Measurements from ENCODE around the gene TMEM219. TPM values are rescaled to one million over a fixed set of nuclear protein-coding genes. Genes with fewer than 3 reads are reported as not detected.

The TMEM219 gene, protein sequence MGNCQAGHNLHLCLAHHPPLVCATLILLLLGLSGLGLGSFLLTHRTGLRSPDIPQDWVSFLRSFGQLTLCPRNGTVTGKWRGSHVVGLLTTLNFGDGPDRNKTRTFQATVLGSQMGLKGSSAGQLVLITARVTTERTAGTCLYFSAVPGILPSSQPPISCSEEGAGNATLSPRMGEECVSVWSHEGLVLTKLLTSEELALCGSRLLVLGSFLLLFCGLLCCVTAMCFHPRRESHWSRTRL
- 10 to 100 TPM; 79.7 to 90.4 (median 82.1) TPM for total RNA-seq
- 97.4 TPM for polyA plus RNA-seq
- long read RNA-seq, donor 1, transcript TMEM219-201 (6 exons, 999 nt): major isoform, 31 of 110 reads
- long read RNA-seq, donor 1, transcript TMEM219-204 (5 exons, 1,292 nt): minor isoform, 23 of 110 reads
- long read RNA-seq, donor 1, partial matches to known transcripts: 1 of 110 reads
- long read RNA-seq, donor 1, other reads (novel, unspliced or antisense): 54 of 110 reads
- long read RNA-seq, donor 2, transcript TMEM219-204 (5 exons, 1,292 nt): minor isoform, 10 of 61 reads
- long read RNA-seq, donor 2, transcript TMEM219-201 (6 exons, 999 nt): major isoform, 19 of 61 reads
- long read RNA-seq, donor 2, partial matches to known transcripts: 2 of 61 reads
- long read RNA-seq, donor 2, other reads (novel, unspliced or antisense): 29 of 61 reads
- long read RNA-seq, donor 3, transcript TMEM219-201 (6 exons, 999 nt): minor isoform, 22 of 89 reads
- long read RNA-seq, donor 3, transcript TMEM219-204 (5 exons, 1,292 nt): major isoform, 23 of 89 reads
- long read RNA-seq, donor 3, partial matches to known transcripts: 7 of 89 reads
- long read RNA-seq, donor 3, other reads (novel, unspliced or antisense): 36 of 89 reads
- long read RNA-seq, donor 4, transcript TMEM219-204 (5 exons, 1,292 nt): minor isoform, 11 of 65 reads
- long read RNA-seq, donor 4, transcript TMEM219-201 (6 exons, 999 nt): major isoform, 18 of 65 reads
- long read RNA-seq, donor 4, partial matches to known transcripts: 4 of 65 reads
- long read RNA-seq, donor 4, other reads (novel, unspliced or antisense): 32 of 65 reads

DNA sequence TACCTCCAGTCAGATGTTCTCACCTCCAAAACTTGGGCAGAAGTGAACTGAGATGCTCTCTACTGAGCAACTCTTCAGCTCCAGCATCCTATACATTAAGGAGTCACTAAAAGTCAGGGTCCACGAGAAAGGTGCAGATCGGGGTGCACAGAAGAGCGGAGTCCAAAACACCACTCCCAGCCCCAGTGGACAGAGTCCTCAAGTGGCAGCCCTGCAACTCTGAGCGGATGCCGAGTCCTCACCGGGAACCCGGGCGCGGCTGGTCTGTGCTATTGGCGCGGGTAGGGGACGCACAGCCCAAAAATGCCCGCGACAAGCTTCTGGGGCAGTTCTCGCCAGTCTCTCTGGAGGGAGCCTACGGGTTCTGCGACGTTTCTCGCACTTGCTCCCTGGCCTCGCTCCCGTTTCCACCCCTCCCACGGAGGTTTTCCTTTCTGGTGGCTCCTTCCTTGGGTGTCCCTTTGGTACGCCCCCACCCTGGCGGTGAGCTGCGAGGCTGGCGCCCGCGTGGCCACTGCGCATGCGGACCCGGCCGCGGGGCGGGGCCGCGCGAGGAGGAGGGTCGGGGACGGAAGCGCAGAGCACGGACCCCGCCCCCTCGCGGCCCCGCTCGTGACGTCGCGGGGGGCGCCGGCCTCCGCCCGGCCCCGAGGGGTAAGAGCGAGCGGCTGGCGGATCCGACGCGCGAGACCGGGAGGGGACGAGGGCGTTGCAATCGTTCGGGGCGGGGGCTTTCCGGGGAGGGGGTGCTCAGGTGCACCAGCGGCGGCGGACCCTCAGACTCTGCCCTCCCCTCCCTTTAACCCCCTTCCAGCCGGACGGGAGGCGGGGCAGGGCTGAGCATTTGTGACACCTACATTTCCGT, at the start of gene TMEM219:
Gene TMEM219, plus strand, starts transcription at position 601 of the 865 bp plus-strand sequence. CDS start 1,065 bp downstream, outside the sequence.
- DNase-seq (peak; percentile 91 to 98 (median 97)), ATAC-seq (peak; percentile 98)
- peak within 1 kb of the TSS; percentile 80 for H3K4me3 ChIP-seq (ENCODE audit: low read length)
- no peaks in the 10 kb centered on the region for H3K4me1 ChIP-seq (ENCODE audit: control insufficient read depth, insufficient read depth, low read length)
- H3K9me3 ChIP-seq (ENCODE audit: control insufficient read depth, low read length): no peaks in the 10 kb centered on the region
- intact Hi-C loops (cut with DNase I): loop anchor here in 2 of 4 donors (2.0 to 5.0 kb wide), 2 partner anchors 34 to 35 kb away; partner anchors contain the start of gene KCTD13 (in 2 of the 2)
- H3K27ac ChIP-seq (ENCODE audit: low read length): peak within 1 kb of the TSS; percentile 95
- no peaks in the 10 kb centered on the region for H3K27me3 ChIP-seq (ENCODE audit: control insufficient read depth, insufficient read depth)
- under 1% methylated on average over 75 of the region's 75 CpGs for WGBS

DNA sequence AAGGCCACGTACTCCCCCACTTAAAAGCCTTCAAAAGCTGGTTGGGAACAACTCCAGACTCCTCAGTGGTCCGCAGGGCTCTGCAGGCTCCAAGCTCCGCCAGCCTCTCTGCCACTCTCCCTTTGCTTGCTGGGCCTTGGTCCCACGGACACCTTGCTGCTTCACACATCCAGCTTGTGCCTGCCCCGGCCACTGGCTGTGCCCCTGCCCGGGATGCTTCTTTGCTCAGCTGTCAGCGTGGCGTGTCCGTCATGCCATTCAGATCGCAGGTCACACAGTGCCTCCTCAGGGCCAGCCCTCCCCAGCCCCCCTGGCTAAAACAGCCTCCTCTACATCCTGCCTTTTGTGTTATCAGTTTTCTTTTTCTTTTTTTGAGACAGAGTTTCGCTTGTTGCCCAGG, 49.8 kb upstream of the TMEM219 start:
- 59% methylated on average over 11 of the region's 11 CpGs for WGBS
- Histone ChIP-seq H3K27me3 (ENCODE audit: control insufficient read depth, insufficient read depth) (no peaks in the 10 kb centered on the region), H3K9me3 (ENCODE audit: control insufficient read depth, low read length) (no peaks in the 10 kb centered on the region), H3K4me3 (ENCODE audit: low read length) (no peak overlapping the region), H3K4me1 (ENCODE audit: control insufficient read depth, insufficient read depth, low read length) (no peaks in the 10 kb centered on the region), H3K27ac (ENCODE audit: low read length) (no peak overlapping the region)
- ATAC-seq: no peak
- intact Hi-C loops (cut with DNase I): no loop called here
- DNase-seq: no peak

DNA sequence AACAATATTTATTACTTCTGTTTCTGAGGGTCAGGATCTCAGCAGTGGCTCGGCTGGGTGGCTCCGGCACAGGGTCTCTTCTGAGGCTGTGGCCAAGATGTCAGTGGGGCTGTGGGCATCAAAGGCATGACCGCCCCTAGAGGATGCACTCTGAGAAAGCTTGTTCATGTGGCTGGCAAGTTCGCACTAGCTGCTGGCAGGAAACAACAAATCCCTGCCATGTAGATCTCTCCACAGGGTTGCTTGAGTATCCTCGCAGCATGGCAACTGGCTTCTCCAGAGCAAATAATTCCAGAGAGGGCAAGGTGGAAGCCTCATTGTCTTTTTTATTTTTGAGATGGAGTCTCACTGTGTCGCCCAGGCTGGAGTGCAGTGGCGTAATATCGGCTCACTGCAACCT, 48.4 kb upstream of the TMEM219 start:
- intact Hi-C loops (cut with DNase I): no loop called here
- 96% methylated on average over 8 of the region's 8 CpGs for WGBS

DNA sequence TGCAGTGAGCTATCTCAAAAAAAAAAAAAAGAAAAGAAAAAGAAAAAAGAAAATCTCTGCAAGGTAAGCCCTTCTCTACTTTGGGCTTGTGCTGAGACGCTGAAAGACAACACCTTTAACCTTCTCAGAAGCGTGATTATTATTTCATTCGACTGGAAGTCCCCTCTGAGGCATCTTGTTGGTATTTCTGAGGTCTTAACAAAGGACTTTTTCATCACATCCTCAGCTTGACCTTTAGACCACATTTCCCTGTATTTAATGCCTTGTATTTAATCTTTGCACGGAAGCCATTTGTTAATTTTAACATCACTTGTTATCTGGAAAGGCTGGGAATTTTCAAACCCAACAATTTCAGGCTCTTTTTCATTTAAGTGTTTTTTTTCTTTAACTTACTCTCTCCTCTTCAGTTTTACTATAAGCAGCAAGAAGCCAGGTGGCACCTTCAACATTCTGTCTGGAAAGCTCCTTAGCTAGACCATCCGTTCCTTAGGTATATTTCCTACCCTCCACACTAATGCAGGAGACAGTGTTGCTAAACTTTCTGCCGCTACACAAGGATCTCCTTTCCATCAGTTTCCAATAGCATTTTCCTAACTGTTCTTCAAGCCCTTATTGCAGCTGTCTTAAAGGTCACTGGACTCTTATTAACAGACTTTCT, 46.2 kb upstream of the TMEM219 start:
- Histone ChIP-seq H3K27ac (ENCODE audit: low read length) (no peak overlapping the region), H3K27me3 (ENCODE audit: control insufficient read depth, insufficient read depth) (no peaks in the 10 kb centered on the region), H3K4me3 (ENCODE audit: low read length) (no peak overlapping the region), H3K4me1 (ENCODE audit: control insufficient read depth, insufficient read depth, low read length) (no peaks in the 10 kb centered on the region), H3K9me3 (ENCODE audit: control insufficient read depth, low read length) (no peaks in the 10 kb centered on the region)
- no peak for DNase-seq
- intact Hi-C loops (cut with DNase I): no loop called here
- 71% methylated on average over 6 of the region's 6 CpGs for WGBS
- no peak for ATAC-seq

More for the DNA sequence above, 48.4 kb upstream of the TMEM219 start:
- H3K4me1 ChIP-seq (ENCODE audit: control insufficient read depth, insufficient read depth, low read length): no peaks in the 10 kb centered on the region
- no peaks in the 10 kb centered on the region for H3K9me3 ChIP-seq (ENCODE audit: control insufficient read depth, low read length)
- no peak overlapping the region for H3K27ac ChIP-seq (ENCODE audit: low read length)
- H3K27me3 ChIP-seq (ENCODE audit: control insufficient read depth, insufficient read depth): no peaks in the 10 kb centered on the region
- ATAC-seq (no peak), DNase-seq (no peak)
- no peak overlapping the region for H3K4me3 ChIP-seq (ENCODE audit: low read length)

DNA sequence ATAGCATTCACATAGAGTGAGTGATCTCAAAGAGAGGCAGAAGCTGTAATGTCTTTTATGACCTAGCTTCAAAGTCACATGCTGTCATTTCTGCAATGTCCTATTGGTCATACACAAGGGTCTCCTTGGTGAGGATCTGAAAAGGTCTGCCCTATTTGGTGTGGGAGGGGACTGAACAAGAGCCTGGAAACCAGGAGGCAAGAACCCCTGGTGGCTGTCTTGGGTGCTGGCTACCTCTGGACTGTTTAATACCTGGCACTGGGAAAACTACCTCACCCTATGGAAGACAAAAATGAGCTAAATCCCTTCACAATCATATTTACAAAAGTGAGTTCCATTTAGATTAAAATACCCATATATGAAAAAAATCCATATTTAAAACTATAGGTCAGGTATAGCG, 44.9 kb upstream of the TMEM219 start:
- H3K27ac ChIP-seq (ENCODE audit: low read length): no peak overlapping the region
- H3K4me3 ChIP-seq (ENCODE audit: low read length): no peak overlapping the region
- ATAC-seq (no peak), DNase-seq (no peak)
- no peaks in the 10 kb centered on the region for H3K27me3 ChIP-seq (ENCODE audit: control insufficient read depth, insufficient read depth)
- H3K4me1 ChIP-seq (ENCODE audit: control insufficient read depth, insufficient read depth, low read length): no peaks in the 10 kb centered on the region
- no peaks in the 10 kb centered on the region for H3K9me3 ChIP-seq (ENCODE audit: control insufficient read depth, low read length)
- WGBS: 98% methylated on average over 1 of the region's 1 CpG
- intact Hi-C loops (cut with DNase I): no loop called here

DNA sequence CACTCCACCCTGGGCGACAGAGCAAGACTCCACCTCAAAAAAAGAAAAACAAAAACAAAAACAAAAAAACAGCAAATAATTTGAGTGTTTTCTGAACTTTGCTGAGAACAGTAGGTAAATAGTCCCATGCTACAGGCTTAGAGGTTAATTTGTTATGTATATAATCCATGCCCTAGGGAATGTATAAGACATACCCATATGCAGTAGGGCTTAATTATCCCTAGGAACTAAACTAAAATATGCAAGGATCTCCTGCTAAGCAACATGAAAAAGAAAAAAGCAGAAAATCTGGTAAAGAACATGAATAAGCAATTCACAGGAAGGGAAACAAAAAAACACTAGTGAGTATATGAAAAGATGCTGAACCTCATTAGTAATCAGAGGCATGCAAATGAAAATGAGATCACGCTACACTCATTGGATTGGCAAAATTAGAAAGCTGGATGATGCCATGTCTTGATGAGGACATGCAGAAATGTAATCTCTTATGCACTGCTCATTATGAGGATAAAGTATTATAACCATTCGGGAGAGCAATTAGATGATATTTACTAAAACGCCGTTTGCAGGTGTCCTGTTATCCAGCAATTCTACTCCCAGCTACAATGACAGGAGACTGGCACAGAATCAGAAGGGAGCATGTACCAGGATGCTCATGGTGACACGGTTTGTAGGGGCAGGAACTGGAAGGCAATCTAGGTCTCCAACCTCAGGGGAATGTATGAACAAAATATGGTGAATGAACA, 41.4 kb upstream of the TMEM219 start:
- ATAC-seq: no peak
- 82% methylated on average over 6 of the region's 6 CpGs for WGBS
- DNase-seq: no peak
- intact Hi-C loops (cut with DNase I): no loop called here
- Histone ChIP-seq H3K4me1 (ENCODE audit: control insufficient read depth, insufficient read depth, low read length) (peaks cover 2% of the 10 kb centered on the region), H3K4me3 (ENCODE audit: low read length) (no peak overlapping the region), H3K27ac (ENCODE audit: low read length) (no peak overlapping the region), H3K27me3 (ENCODE audit: control insufficient read depth, insufficient read depth) (no peaks in the 10 kb centered on the region), H3K9me3 (ENCODE audit: control insufficient read depth, low read length) (no peaks in the 10 kb centered on the region)

DNA sequence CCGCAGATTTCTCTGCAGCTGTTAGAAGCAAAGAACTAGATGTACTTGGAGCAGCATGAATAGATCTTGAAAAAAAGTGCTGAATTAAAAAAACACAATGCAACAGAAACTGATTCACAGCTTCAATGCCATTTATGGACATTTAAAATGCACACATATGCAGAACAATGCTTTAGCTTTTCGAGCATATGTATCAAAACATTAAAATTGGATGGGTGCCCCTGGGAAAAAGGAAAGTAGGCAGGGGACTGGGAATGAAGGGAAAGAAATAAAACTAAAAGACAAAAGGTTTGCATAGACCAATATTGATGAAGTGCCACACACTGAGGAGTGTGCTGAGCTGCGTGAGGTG, 40.9 kb upstream of the TMEM219 start:
- H3K4me1 ChIP-seq (ENCODE audit: control insufficient read depth, insufficient read depth, low read length): peaks cover 2% of the 10 kb centered on the region
- 77% methylated on average over 3 of the region's 3 CpGs for WGBS

DNA sequence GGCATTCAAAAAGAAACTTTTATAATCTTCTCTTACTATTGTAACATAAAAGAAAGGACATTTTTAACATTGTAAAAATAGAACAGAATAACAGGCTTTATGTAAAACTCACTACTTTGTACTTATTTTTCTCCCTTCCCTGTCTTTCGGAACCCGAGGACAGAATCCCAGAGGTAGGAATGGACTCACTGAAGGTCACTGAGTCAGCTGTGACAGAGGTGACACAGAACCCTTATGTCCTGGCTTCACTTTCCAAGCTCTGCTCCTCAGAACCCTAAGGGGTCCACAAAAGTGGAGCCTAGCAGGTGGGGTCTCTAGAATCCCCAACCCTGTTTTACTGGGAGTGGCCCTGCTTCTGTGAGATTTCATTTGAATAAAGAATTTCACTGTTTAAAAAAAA, 39.6 kb upstream of the TMEM219 start:
- 85% methylated on average over 2 of the region's 2 CpGs for WGBS

More for the DNA sequence above, 40.9 kb upstream of the TMEM219 start:
- no peak for ATAC-seq
- H3K4me3 ChIP-seq (ENCODE audit: low read length): no peak overlapping the region
- DNase-seq: no peak
- no peaks in the 10 kb centered on the region for H3K9me3 ChIP-seq (ENCODE audit: control insufficient read depth, low read length)
- intact Hi-C loops (cut with DNase I): no loop called here
- no peaks in the 10 kb centered on the region for H3K27me3 ChIP-seq (ENCODE audit: control insufficient read depth, insufficient read depth)
- no peak overlapping the region for H3K27ac ChIP-seq (ENCODE audit: low read length)

DNA sequence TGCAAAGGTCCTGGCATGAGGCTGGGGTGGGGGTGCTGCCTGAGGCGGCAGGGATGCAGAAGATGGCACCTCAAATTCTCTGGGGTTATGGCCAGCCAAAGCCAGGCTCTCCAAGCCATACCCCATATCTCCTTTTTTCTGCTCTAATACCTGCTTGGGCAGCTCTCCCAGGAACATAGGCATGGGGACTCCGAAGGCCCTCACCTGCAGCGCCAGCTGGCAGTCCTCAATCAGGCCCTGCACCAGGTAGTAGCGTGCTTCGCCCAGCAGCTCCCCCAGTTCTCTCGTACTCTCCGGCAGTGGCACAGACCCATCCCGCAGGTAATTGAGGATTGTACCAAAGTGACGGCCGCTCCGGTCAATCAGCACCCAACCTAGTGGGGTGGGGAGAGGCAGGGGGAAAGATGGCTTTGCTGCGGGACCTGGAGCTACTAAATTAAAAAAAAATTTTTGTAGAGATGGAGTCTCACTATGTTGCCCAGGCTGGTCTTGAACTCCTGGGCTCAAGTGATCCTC, 38.8 kb upstream of the TMEM219 start:
- WGBS: 97% methylated on average over 12 of the region's 12 CpGs
- intact Hi-C loops (cut with DNase I): no loop called here
- ATAC-seq (no peak), DNase-seq (no peak)
- no peak overlapping the region for H3K4me3 ChIP-seq (ENCODE audit: low read length)
- H3K27me3 ChIP-seq (ENCODE audit: control insufficient read depth, insufficient read depth): no peaks in the 10 kb centered on the region
- no peak overlapping the region for H3K27ac ChIP-seq (ENCODE audit: low read length)
- no peaks in the 10 kb centered on the region for H3K9me3 ChIP-seq (ENCODE audit: control insufficient read depth, low read length)
- H3K4me1 ChIP-seq (ENCODE audit: control insufficient read depth, insufficient read depth, low read length): peaks cover 7% of the 10 kb centered on the region

More for the DNA sequence above, 39.6 kb upstream of the TMEM219 start:
- intact Hi-C loops (cut with DNase I): no loop called here
- Histone ChIP-seq H3K4me1 (ENCODE audit: control insufficient read depth, insufficient read depth, low read length) (peaks cover 7% of the 10 kb centered on the region), H3K27ac (ENCODE audit: low read length) (no peak overlapping the region), H3K4me3 (ENCODE audit: low read length) (no peak overlapping the region), H3K9me3 (ENCODE audit: control insufficient read depth, low read length) (no peaks in the 10 kb centered on the region), H3K27me3 (ENCODE audit: control insufficient read depth, insufficient read depth) (no peaks in the 10 kb centered on the region)
- DNase-seq (no peak), ATAC-seq (no peak)
